Retinal pigment epithelial cell (primary cell): ENCODE measurements around the gene DNAJC1.
"Not testable (repeated sequence)": the region's sequence is repeated elsewhere in the genome, so short reads cannot be mapped to it uniquely, and the experiment has no call there.

Source experiments
- DNase-seq: peaks from one replicate; pipeline ENCODE4 v3.0.0-alpha.2; 2010; ENCODE audit warnings: low read depth
- H3K4me3 ChIP-seq: 2 replicates; pipeline ENCODE4 v1.5.1; 2011; ENCODE audit warnings: mild to moderate bottlenecking, low read length, control low read depth, moderate library complexity
- CTCF ChIP-seq: conservative IDR thresholded peaks from 2 replicates; pipeline ENCODE4 v1.5.1; 2011; ENCODE audit warnings: low read depth, low read length, control low read depth, inconsistent platforms

DNAJC1 gene

GRCh38 chr10:21721000-21721665 is 282.4 kb downstream of the DNAJC1 start:
- no peak overlapping the region for H3K4me3 ChIP-seq
- no peak for TF ChIP-seq CTCF
- DNase-seq, result no peak

GRCh38 chr10:21720090-21720489 is 283.4 kb downstream of the DNAJC1 start:
- no peak for TF ChIP-seq CTCF
- peak; percentile 97 for DNase-seq
- no peak overlapping the region for H3K4me3 ChIP-seq

- no peak for TF ChIP-seq CTCF
Measured at GRCh38 chr10:21719502-21719901, 284.0 kb downstream of the DNAJC1 start.

GRCh38 chr10:21717437-21718054 is 286.0 kb downstream of the DNAJC1 start:
- not testable (repeated sequence) for H3K4me3 ChIP-seq, DNase-seq

More at GRCh38 chr10:21719502-21719901, 284.0 kb downstream of the DNAJC1 start:
- DNase-seq, result no peak
- H3K4me3 ChIP-seq, result no peak overlapping the region

GRCh38 chr10:21715531-21716195 is 287.9 kb downstream of the DNAJC1 start:
- DNase-seq, result peak; percentile 45
- TF ChIP-seq CTCF, result no peak

GRCh38 chr10:21712975-21713374 is 290.6 kb downstream of the DNAJC1 start:
- no peak for TF ChIP-seq CTCF
- H3K4me3 ChIP-seq, result no peak overlapping the region

More at GRCh38 chr10:21715531-21716195, 287.9 kb downstream of the DNAJC1 start:
- no peak overlapping the region for H3K4me3 ChIP-seq

GRCh38 chr10:21707498-21707897 is 296.0 kb downstream of the DNAJC1 start:
- no peak overlapping the region for H3K4me3 ChIP-seq
- no peak for DNase-seq
- TF ChIP-seq CTCF, result no peak

More at GRCh38 chr10:21712975-21713374, 290.6 kb downstream of the DNAJC1 start:
- no peak for DNase-seq
